ENCODE data around the gene SAMD1. TPM values are rescaled to one million over a fixed set of nuclear protein-coding genes. Genes with fewer than 3 reads are reported as not detected.

SAMD1 gene
- total RNA-seq, 1 experiment from 2014 or later = 47.1 TPM

GRCh38 chr19:14102102-14102696 lies 11.6 kb upstream of the SAMD1 start:
- Mint-ChIP-seq H3K9me3 (ENCODE audit: unreplicated experiment) (no peaks in the 10 kb centered on the region), H3K4me1 (ENCODE audit: low read depth, unreplicated experiment) (no peaks in the 10 kb centered on the region), H3K27me3 (ENCODE audit: insufficient read depth, unreplicated experiment) (no peaks in the 10 kb centered on the region), H3K36me3 (ENCODE audit: insufficient read depth, unreplicated experiment) (peaks cover 6% of the 10 kb centered on the region), H3K27ac (ENCODE audit: unreplicated experiment) (no peak overlapping the region), H3K4me3 (ENCODE audit: unreplicated experiment) (no peak overlapping the region)
- BruUV-seq (replicated peaks) = no TSS peak
- Histone ChIP-seq H3K9me3 (no peaks in the 10 kb centered on the region), H3K4me3 (ENCODE audit: low read depth, low read length) (no peak overlapping the region), H3K27me3 (replicated peaks; ENCODE audit: control insufficient read depth, insufficient read depth, low read length) (no peaks in the 10 kb centered on the region), H3K36me3 (ENCODE audit: control insufficient read depth, insufficient read depth, low read length) (no peaks in the 10 kb centered on the region), H3K4me1 (no peaks in the 10 kb centered on the region)
- ChIA-PET POLR2A (no interaction called here), CTCF (no interaction called here)
- intact Hi-C loops (cut with micrococcal nuclease; ENCODE audit: unreplicated experiment) = no loop called here
- no peak for TF ChIP-seq CTCF (IDR thresholded peaks at IDR 0.05; ENCODE audit: insufficient read depth in 1 of 2, low read depth in 1 of 2, low read length in 1 of 2, severe bottlenecking in 1 of 2, unreplicated experiment in 1 of 2)
- no peak for DNase-seq

- no TSS peak for BruUV-seq (replicated peaks)
- Histone ChIP-seq H3K4me1 (no peaks in the 10 kb centered on the region), H3K4me3 (ENCODE audit: low read depth, low read length) (no peak overlapping the region), H3K9me3 (no peaks in the 10 kb centered on the region), H3K27me3 (replicated peaks; ENCODE audit: control insufficient read depth, insufficient read depth, low read length) (no peaks in the 10 kb centered on the region), H3K36me3 (ENCODE audit: control insufficient read depth, insufficient read depth, low read length) (no peaks in the 10 kb centered on the region)
- Mint-ChIP-seq H3K36me3 (ENCODE audit: insufficient read depth, unreplicated experiment) (peaks cover 6% of the 10 kb centered on the region), H3K4me3 (ENCODE audit: unreplicated experiment) (no peak overlapping the region), H3K9me3 (ENCODE audit: unreplicated experiment) (no peaks in the 10 kb centered on the region), H3K4me1 (ENCODE audit: low read depth, unreplicated experiment) (no peaks in the 10 kb centered on the region), H3K27me3 (ENCODE audit: insufficient read depth, unreplicated experiment) (no peaks in the 10 kb centered on the region), H3K27ac (ENCODE audit: unreplicated experiment) (no peak overlapping the region)
- TF ChIP-seq CTCF (IDR thresholded peaks at IDR 0.05; ENCODE audit: insufficient read depth in 1 of 2, low read depth in 1 of 2, low read length in 1 of 2, severe bottlenecking in 1 of 2, unreplicated experiment in 1 of 2) = no peak
- ChIA-PET POLR2A (no interaction called here), CTCF (no interaction called here)
- intact Hi-C loops (cut with micrococcal nuclease; ENCODE audit: unreplicated experiment) = no loop called here
- DNase-seq = no peak
Observed at GRCh38 chr19:14101003-14101545, 10.5 kb upstream of the SAMD1 start.

GRCh38 chr19:14097532-14098151 lies 7.1 kb upstream of the SAMD1 start:
- ChIA-PET POLR2A (no interaction called here), CTCF (no interaction called here)
- peak in 1 of 2 experiments; percentile 35 for DNase-seq
- Mint-ChIP-seq H3K27me3 (ENCODE audit: insufficient read depth, unreplicated experiment) (no peaks in the 10 kb centered on the region), H3K36me3 (ENCODE audit: insufficient read depth, unreplicated experiment) (peaks cover 16% of the 10 kb centered on the region), H3K9me3 (ENCODE audit: unreplicated experiment) (no peaks in the 10 kb centered on the region), H3K4me3 (ENCODE audit: unreplicated experiment) (no peak overlapping the region), H3K27ac (ENCODE audit: unreplicated experiment) (no peak overlapping the region), H3K4me1 (ENCODE audit: low read depth, unreplicated experiment) (no peaks in the 10 kb centered on the region)
- Histone ChIP-seq H3K4me3 (ENCODE audit: low read depth, low read length) (no peak overlapping the region), H3K4me1 (no peaks in the 10 kb centered on the region), H3K9me3 (peaks cover 7% of the 10 kb centered on the region; the same call in 1 of the 2 replicates), H3K27me3 (replicated peaks; ENCODE audit: control insufficient read depth, insufficient read depth, low read length) (no peaks in the 10 kb centered on the region), H3K36me3 (ENCODE audit: control insufficient read depth, insufficient read depth, low read length) (no peaks in the 10 kb centered on the region)
- peak; percentile 6 to 13 for TF ChIP-seq CTCF (IDR thresholded peaks at IDR 0.05; ENCODE audit: insufficient read depth in 1 of 2, low read depth in 1 of 2, low read length in 1 of 2, severe bottlenecking in 1 of 2, unreplicated experiment in 1 of 2)
- no TSS peak for BruUV-seq (replicated peaks)
- intact Hi-C loops (cut with micrococcal nuclease; ENCODE audit: unreplicated experiment) = no loop called here
